GM19035 (cell line): Measurements from ENCODE around the gene WAPL.
"Not testable (repeated sequence)": the region's sequence is repeated elsewhere in the genome, so short reads cannot be mapped to it uniquely, and the experiment has no call there.

Source experiments
- ATAC-seq: cut with Tn5 transposase; IDR thresholded peaks from one replicate; pipeline ENCODE4 v1.9.1; 2021; ENCODE audit not compliant: unreplicated experiment

WAPL gene

DNA sequence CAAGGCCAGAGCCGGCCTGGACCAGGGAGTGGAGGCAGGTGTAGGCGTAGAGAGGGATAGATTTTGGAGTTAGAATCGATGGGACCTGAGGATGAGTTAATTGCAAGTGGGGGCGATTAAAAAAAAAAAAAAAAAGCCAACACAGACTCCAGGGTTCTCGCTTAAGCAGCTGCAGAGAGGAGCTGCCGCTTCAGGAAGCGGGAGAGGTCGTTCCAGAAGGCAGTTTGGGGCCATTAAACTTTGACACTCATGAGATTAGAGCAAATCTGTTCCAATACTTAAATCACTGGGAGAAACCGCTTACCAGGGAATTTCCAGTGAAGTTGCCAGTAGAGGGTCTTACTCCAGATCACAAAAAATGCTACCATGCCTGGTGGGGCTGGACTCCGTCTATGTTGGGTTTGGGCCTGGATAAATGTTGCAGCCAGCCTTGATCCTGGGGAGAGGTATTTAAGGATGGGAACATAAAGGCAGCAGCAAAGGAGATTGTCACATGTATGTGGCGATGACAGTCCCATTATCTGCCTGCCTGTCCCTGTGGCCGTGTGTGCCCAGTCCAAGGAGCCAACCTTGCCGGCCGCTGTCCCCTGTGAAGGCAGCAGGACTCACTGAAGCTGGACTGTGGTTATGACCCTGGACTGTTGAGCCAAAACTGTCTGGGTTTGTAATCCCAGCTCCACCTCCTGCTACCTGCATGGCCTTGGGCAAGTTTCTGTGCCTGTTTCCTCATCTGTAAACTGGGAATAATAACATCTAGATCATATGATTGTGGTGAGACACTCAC lies 131.1 kb downstream of the WAPL start:
- ATAC-seq, result no peak

DNA sequence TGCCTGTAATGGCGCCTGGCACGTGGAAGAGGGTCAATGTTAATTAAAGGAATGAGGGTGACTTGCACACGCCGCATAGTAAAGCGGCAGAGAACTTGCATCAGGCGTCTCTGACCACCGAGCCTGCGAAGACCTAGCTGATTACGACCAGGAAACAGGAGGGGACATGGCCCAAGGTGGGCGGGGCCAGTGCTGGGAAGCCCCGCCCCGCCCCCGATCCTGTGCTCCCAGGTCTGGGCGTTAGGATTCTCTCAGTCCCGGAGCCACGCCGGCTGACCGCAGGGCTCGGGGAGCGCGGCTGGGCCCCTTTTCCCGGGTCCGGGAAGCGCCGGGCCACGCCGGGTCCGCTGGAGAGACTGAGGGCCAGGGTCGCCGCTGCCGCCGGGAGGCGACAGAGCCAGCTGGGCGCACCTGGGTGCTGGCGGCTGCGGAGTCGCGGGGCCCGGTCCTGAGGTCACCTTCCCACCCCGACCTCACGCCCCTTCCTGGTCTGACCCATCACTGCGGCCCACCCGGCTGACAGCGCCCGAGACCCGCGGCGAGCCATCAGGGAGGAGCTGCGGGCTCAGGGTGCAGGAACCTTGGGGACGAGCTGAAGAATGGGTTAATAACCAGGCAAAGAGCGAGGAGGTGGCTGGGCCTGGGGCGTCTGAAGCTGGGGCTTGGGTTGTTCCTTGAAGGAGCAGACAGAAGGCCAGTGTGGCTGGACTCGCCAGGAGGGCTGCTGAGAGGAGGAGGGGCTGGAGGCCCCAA lies 132.0 kb downstream of the WAPL start:
- peak; percentile 84 for ATAC-seq

DNA sequence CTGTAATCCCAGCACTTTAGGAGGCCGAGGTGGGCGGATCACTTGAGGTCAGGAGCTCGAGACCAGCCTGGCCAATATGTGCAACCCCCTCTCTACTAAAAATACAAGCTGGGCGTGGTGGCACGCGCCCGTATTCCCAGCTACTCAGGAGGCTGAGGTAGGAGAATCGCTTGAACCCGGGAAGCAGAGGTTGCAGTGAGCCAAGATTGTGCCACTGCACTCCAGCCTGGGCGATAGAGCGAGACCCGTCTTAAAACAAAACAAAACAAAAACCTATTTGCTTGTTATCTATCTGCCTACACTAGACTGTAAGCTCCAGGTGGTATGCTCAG lies 132.5 kb downstream of the WAPL start:
- ATAC-seq, result not testable (repeated sequence)

DNA sequence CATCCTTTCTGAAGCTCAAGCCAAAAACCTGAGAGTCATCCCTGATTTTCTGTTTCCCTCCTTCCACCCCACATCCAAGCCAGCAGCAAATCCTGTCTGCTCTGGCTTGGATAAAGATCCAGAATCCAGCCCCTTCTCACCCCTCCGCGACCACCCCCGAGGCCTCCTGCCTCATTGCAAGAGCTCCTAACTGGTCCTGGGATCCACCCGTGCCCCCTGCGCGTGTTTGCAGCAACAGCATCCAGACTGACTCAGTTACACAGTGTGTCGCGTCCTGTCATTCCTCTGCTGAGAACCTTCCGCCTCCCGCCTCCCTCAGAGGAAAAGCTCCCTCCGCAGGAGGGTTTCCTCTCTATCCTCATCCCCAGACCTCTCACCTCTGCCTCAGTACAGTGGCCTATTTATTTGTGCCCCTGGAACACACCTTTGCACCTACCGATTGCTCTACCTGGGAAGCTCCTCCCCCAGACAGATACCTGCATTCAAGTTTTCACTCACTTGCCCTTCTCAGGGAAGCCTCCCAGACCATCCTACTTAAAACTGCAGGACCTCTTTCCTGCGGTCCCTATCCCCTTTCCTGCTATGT lies 133.4 kb downstream of the WAPL start:
- ATAC-seq, result no peak

DNA sequence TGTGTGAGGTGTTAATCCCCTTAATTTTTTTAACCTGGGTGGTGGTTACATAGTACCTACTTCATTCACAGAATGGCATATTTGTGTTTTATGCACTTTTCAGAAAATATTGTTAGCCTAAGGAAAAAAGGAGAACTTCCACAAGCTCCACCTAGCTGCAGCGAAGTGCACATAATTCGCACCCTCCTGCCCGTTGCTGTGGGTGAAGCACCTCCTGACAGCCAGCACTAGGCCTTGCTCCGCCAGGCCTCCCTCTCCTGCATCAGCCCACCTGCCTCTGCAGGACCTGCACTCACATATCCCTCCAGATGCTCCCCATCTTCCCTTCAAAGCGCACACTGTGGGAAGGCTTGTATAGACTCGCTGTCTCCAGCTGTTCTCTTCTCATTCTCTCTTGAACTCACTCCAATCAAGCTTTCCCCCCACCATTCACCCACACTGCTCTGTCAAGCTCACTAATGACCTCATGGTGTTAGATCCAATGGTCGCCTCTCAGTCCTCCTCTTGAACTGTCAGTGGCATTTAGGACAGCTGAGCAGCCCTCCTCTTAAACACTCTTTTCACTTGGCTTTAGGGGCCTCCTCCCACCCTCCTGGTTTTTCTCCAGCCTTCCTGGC lies 134.3 kb downstream of the WAPL start:
- ATAC-seq, result no peak

DNA sequence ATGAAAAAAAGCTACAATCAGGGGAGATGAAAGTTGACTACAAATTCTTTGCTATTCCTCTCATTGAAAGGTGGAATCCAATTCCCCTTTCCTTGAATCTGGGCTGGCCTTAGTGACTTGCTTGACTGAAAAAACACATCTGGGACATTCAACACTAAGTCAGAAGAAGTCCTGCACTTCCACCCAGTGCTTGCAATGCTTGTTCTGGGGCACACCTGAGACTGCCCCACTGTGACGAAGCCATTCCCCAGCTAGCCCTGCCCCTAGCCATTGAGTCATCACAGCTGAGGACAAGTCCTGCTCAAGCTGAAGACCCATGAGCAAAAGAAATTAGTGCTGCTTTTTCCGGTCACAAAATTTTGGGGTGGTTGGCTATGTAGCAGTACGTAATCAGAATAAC lies 135.8 kb downstream of the WAPL start:
- no peak for ATAC-seq
